HG02763 (cell line): ENCODE measurements around the gene FTO.

Experiments used
- ATAC-seq: cut with Tn5 transposase; IDR thresholded peaks from one replicate; pipeline ENCODE4 v1.9.1; 2021; ENCODE audit warnings: mild to moderate bottlenecking, moderate library complexity; ENCODE audit not compliant: unreplicated experiment

The FTO gene

GRCh38 chr16:53922067-53922806 lies 218.3 kb downstream of the FTO start:
- ATAC-seq, result no peak

DNA sequence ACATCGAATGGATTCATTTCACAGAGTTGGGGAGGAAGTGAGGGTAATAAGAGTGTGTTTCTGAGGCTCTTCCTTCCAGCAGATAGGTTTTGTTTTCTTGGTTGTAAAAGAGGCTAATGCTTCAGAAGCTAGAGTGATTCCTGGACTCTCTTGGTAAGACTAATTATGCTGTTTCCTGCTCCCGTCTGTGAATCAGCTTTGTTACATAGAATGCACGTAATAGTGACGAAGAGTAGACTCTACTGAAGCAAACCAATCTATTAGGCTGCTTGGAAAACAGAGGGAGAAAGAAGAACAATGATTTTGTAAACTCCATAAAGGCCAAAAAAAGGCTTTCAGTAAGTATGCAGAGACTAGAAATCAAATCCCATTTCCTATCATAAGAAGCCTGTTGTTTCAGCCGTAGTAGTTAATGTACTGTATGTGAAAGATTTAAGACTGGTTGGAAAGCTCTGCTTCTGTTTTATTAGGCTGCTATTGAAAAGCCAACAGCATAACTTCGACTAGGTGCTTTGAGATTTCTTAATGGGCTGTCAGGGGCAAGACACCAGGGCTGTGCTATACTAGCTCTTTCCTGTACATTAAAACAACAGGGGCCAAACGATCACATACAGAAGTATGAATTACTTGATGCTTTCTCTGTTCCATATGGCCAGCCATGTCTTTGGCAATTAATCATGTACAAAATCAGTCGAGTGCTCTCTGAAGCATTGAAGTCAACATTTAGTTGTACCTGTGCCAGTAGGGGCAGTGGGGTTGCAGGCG lies 219.0 kb downstream of the FTO start:
- ATAC-seq, result no peak

DNA sequence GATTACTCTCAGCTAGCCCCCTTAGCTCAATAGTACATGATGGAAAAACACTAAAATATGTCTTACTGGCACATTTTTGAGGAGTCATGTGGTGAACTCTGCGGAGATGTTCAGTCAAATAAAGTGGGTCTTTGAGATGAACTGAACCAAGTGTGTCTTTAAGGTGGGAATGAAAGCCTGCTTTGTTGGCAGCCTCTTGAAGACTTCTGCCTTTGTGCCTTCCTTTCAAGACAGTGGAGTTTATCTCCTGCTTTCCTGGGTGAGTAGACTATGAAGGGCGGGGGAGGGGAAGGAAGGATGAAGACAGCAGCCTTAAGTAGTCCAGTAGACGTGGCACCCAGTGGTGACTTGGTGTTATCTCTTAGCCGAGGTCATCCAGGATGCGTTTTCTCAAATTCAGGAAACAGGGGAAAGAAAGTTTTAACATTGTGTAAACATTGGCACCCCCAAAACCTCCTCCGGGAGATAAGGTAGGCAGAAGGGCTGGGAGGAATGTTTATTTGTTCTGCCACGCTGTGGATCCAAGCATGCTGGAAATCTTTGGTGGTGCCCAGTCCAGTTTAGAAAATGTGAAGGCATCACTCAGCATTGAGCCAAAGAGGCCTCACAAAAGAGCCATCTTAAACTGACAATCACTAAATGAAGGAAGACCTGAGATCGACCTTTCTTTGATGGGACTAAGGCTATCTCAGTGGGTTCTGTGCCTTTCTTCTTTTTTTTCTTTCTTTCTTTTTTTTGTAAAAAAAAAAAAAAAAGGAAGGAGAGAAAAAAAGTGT lies 220.6 kb downstream of the FTO start:
- ATAC-seq, result no peak

GRCh38 chr16:53925107-53925410 lies 221.1 kb downstream of the FTO start:
- no peak for ATAC-seq

GRCh38 chr16:53925526-53925925 lies 221.6 kb downstream of the FTO start:
- no peak for ATAC-seq

GRCh38 chr16:53926209-53926608 lies 222.3 kb downstream of the FTO start:
- ATAC-seq, result no peak

GRCh38 chr16:53932975-53933374 lies 229.0 kb downstream of the FTO start:
- ATAC-seq, result no peak

- ATAC-seq, result no peak
Measured at GRCh38 chr16:53933407-53933806, 229.5 kb downstream of the FTO start.

DNA sequence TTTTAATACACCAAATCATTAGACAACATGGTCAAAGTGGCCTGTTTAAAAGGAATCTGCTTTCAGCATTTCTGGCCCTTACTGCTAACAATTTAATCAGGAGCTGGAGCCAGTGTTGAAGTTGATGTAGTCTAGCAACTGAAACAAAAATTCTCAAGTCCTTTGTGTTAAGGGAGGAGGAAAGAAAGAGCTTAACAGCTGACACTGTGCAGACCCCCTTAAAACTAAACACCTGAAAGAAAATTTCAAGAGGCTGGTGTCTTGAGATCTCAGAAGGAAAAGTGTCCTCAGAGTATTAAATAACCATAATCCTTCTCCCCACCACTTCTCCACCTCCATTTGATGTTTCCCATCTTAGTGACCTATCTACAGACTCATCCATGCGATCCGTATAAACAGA lies 232.1 kb downstream of the FTO start:
- ATAC-seq, result no peak

GRCh38 chr16:53936529-53936928 lies 232.6 kb downstream of the FTO start:
- ATAC-seq, result no peak

DNA sequence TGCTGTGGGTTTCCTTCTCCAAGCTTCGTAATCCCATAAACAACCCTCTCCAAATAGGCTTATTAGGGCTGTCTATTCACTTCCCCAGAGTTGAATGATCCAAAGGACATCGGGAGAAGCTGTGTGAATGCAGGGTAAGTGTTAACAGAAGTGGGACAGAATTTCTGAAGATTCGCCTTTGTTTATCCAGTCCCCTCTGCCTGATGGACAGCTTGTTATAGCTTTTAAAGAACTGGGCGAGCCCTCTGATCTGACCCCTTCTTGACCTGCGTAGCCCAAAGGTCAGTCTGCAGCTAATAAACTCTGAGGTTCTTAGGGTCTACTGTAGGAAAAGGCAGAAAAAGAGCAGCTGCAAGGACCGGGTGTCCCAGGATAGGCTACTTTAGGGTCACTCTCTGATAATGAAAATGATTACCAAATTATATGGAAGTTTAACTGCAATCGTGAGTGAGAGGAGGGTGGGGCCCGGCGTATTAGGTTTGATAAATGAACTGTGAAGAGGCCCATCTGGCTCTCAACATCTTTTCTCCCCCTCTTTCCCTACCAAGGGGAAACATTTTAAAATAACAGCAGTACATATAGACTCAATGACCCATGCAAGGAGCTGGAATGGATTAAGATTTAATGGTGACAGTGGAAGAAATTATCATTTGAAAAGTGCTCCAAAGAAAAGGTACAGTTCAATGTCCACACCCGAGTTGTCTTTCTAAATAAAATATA lies 233.4 kb downstream of the FTO start:
- ATAC-seq, result no peak

GRCh38 chr16:53944025-53944424 lies 240.1 kb downstream of the FTO start:
- no peak for ATAC-seq

- no peak for ATAC-seq
Measured at GRCh38 chr16:53945996-53946395, 242.0 kb downstream of the FTO start.

GRCh38 chr16:53946746-53947386 lies 242.9 kb downstream of the FTO start:
- ATAC-seq, result no peak

- no peak for ATAC-seq
Measured at GRCh38 chr16:53947642-53948041, 243.7 kb downstream of the FTO start.

GRCh38 chr16:53948326-53948725 lies 244.4 kb downstream of the FTO start:
- ATAC-seq, result no peak

GRCh38 chr16:53948734-53949430 lies 244.9 kb downstream of the FTO start:
- no peak for ATAC-seq

GRCh38 chr16:53949715-53950410 lies 245.9 kb downstream of the FTO start:
- no peak for ATAC-seq

GRCh38 chr16:53950677-53951076 lies 246.7 kb downstream of the FTO start:
- no peak for ATAC-seq
